DND-41 (cell line): ENCODE results near the gene MCC.

Source experiments
- ATAC-seq: fragments of 200-7000 bp; cut with Tn5 transposase; 3 replicates; pipeline ENCODE4 v1.9.1; 2021; ENCODE audit warnings: low read depth; ENCODE audit not compliant: insufficient read depth
- DNase-seq: peaks from one replicate; pipeline ENCODE4 v3.0.0-alpha.2; 2020
- H2AFZ ChIP-seq: 2 replicates; pipeline ENCODE4 v1.6.0; 2012; ENCODE audit warnings: low read depth, low read length
- H3K27ac ChIP-seq: 2 replicates; pipeline ENCODE4 v1.5.1; 2012; ENCODE audit warnings: low read length, inconsistent platforms
- H3K27me3 ChIP-seq: fragments of 200-600 bp; sonication (generic); 2 replicates; pipeline ENCODE4 v1.6.0; 2012; ENCODE audit warnings: low read length, mild to moderate bottlenecking, inconsistent platforms; ENCODE audit not compliant: insufficient read depth, poor library complexity
- H3K36me3 ChIP-seq: 2 replicates; pipeline ENCODE4 v1.5.1; 2012; ENCODE audit warnings: low read length, inconsistent platforms; ENCODE audit not compliant: insufficient read depth
- H3K4me1 ChIP-seq: 2 replicates; pipeline ENCODE4 v1.5.1; 2012; ENCODE audit warnings: mild to moderate bottlenecking, low read length; ENCODE audit not compliant: insufficient read depth
- H3K4me2 ChIP-seq: 2 replicates; pipeline ENCODE4 v1.6.0; 2012; ENCODE audit warnings: mild to moderate bottlenecking, moderate library complexity, low read length, inconsistent platforms; ENCODE audit not compliant: insufficient read depth
- H3K4me3 ChIP-seq, 2 experiments: fragments of 200-600 bp in 1 of 2; shearing (Covaris generic) in 1 of 2; 2 replicates each; pipeline ENCODE4 v1.5.1; 2012 to 2016; ENCODE audit warnings: inconsistent platforms in 2 of 2, low read length in 2 of 2, mild to moderate bottlenecking in 2 of 2, low read depth in 1 of 2, moderate library complexity in 1 of 2
- H3K79me2 ChIP-seq: 2 replicates; pipeline ENCODE4 v1.6.0; 2012; ENCODE audit warnings: low read length, inconsistent platforms; ENCODE audit not compliant: insufficient read depth
- H3K9ac ChIP-seq: 2 replicates; pipeline ENCODE4 v1.6.0; 2012; ENCODE audit warnings: low read depth, mild to moderate bottlenecking, inconsistent platforms, low read length, moderate library complexity
- H3K9me3 ChIP-seq: 2 replicates; pipeline ENCODE4 v1.5.1; 2012; ENCODE audit warnings: low read length, moderate library complexity, mild to moderate bottlenecking, inconsistent platforms; ENCODE audit not compliant: insufficient read depth, severe bottlenecking
- H4K20me1 ChIP-seq: 2 replicates; pipeline ENCODE4 v1.6.0; 2012; ENCODE audit warnings: low read length; ENCODE audit not compliant: insufficient read depth
- EZH2 ChIP-seq: IDR thresholded peaks from 3 replicates; pipeline ENCODE4 v1.6.1; 2012; ENCODE audit warnings: borderline replicate concordance, low read depth, mild to moderate bottlenecking, moderate library complexity, low read length, inconsistent platforms; ENCODE audit not compliant: severe bottlenecking
- TF ChIP-seq, protein P1 (sequence below): IDR thresholded peaks from 2 replicates; pipeline ENCODE4 v1.5.1; 2012; ENCODE audit warnings: borderline replicate concordance, low read length, moderate library complexity, mild to moderate bottlenecking; ENCODE audit not compliant: poor library complexity, severe bottlenecking; ENCODE audit errors: extremely low read depth

MCC gene

DNA sequence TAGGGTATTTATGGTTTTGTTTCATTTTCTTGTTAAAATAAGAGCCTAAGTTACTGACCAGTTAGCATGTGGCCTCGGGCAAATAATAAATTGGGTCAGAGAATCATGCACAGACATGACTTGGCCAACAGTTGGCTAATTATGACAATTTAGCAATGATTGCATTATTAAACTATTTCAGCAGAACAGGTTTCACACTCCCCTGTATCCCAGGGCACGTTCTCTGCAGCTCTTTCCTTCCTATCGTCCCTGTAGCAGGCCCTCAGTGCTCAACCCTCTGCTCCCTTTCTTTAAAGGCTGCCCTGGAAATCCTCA, 221.4 kb downstream of the MCC start:
- Histone ChIP-seq H4K20me1 (no peaks in the 10 kb centered on the region), H3K79me2 (no peaks in the 10 kb centered on the region), H3K27me3 (no peaks in the 10 kb centered on the region), H3K4me2 (no peak overlapping the region), H3K4me3 (no peak overlapping the region), H2AFZ (no peak overlapping the region), H3K27ac (no peak overlapping the region), H3K4me1 (peaks cover 4% of the 10 kb centered on the region; the same call in 1 of the 2 replicates), H3K9me3 (no peaks in the 10 kb centered on the region), H3K36me3 (no peaks in the 10 kb centered on the region), H3K9ac (no peak overlapping the region)
- TF ChIP-seq, protein P1, sequence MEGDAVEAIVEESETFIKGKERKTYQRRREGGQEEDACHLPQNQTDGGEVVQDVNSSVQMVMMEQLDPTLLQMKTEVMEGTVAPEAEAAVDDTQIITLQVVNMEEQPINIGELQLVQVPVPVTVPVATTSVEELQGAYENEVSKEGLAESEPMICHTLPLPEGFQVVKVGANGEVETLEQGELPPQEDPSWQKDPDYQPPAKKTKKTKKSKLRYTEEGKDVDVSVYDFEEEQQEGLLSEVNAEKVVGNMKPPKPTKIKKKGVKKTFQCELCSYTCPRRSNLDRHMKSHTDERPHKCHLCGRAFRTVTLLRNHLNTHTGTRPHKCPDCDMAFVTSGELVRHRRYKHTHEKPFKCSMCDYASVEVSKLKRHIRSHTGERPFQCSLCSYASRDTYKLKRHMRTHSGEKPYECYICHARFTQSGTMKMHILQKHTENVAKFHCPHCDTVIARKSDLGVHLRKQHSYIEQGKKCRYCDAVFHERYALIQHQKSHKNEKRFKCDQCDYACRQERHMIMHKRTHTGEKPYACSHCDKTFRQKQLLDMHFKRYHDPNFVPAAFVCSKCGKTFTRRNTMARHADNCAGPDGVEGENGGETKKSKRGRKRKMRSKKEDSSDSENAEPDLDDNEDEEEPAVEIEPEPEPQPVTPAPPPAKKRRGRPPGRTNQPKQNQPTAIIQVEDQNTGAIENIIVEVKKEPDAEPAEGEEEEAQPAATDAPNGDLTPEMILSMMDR: no peak
- no peak for TF ChIP-seq EZH2
- ATAC-seq (no peak), DNase-seq (no peak)

DNA sequence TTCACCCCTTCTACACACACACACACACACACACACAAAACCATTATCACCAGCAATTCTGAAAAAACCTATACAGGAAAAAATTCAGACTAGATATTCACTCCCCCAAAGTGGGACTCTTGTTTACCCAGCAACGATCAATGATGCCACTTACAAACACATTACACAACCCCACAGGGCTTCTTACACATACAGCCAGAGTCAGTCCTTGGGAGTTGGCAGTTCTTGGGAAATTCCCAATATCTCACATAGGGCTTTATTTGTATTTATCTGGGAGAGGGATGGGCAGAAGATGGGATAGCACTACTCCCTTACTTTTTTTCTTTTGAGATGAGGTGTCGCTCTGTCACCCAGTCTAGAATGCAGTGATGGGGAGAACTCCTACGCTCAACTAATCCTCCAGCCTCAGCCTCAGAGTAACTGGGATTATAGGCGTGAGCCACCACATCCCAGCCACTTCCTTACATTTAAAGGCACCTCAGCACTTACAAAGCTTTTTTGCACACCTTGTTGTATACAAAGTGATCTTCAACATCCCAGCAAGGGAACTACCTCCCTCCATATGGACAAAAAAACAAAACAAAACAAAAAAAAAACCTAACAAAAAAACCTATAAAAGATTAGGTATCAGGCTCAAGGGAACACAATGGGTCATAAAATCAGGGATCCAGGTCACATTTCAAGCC, 221.9 kb downstream of the MCC start:
- no peak overlapping the region for H3K4me2 ChIP-seq
- DNase-seq (no peak), ATAC-seq (no peak)
- H3K9me3 ChIP-seq: no peaks in the 10 kb centered on the region
- no peak overlapping the region for H3K27ac ChIP-seq
- H3K4me1 ChIP-seq: peaks cover 4% of the 10 kb centered on the region; the same call in 1 of the 2 replicates
- no peak overlapping the region for H2AFZ ChIP-seq
- H3K9ac ChIP-seq: no peak overlapping the region
- H3K4me3 ChIP-seq: no peak overlapping the region
- no peaks in the 10 kb centered on the region for H3K79me2 ChIP-seq
- no peak for TF ChIP-seq EZH2
- TF ChIP-seq, protein P1: no peak
- no peaks in the 10 kb centered on the region for H4K20me1 ChIP-seq
- no peaks in the 10 kb centered on the region for H3K27me3 ChIP-seq
- no peaks in the 10 kb centered on the region for H3K36me3 ChIP-seq

DNA sequence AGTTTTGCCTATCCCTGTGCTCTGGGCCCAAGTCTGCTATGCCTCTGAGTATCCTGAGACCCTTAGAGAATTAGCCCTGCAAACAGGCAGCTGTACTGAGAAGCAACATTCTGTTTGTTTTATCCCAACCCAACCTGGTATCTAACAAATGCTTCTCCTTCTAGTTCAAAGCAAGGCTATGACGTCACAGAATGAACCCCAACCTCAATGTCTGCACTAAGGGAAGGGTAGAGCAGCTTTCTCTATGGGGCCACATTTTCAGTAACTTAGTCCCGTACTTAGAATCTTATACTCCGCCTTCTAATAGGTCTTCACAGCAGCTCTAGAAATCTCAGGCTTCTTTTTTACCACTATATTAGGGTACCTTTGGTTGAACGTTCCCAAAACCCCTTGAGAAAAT, 223.1 kb downstream of the MCC start:
- no peak overlapping the region for H3K9ac ChIP-seq
- H4K20me1 ChIP-seq: no peaks in the 10 kb centered on the region
- H3K36me3 ChIP-seq: no peaks in the 10 kb centered on the region
- no peaks in the 10 kb centered on the region for H3K27me3 ChIP-seq
- DNase-seq: no peak
- H3K9me3 ChIP-seq: no peaks in the 10 kb centered on the region
- H3K27ac ChIP-seq: no peak overlapping the region
- H2AFZ ChIP-seq: no peak overlapping the region
- H3K79me2 ChIP-seq: no peaks in the 10 kb centered on the region
- H3K4me2 ChIP-seq: no peak overlapping the region
- ATAC-seq: no peak
- TF ChIP-seq EZH2: no peak
- TF ChIP-seq, protein P1: no peak
- no peak overlapping the region for H3K4me3 ChIP-seq
- peaks cover 4% of the 10 kb centered on the region; the same call in 1 of the 2 replicates for H3K4me1 ChIP-seq

DNA sequence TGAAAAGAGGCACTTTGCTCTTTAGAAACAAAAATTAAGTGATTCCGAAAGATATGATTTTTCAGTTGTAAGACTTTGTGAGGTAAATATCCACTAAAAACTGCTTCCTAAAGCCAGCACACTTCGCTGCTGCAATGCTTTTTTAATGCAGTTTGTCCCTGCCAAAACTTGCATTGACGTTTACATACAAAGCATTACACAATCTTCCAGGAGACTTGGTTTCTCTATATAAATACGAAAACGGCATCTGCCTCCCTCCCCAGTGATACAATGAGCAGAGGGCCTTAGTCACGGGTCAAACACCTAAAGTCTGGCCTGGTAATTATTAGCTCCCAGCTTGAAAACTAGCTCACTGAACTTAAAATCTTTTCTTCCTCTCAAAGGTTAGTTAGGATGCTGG, 224.2 kb downstream of the MCC start:
- Histone ChIP-seq H2AFZ (no peak overlapping the region), H3K79me2 (no peaks in the 10 kb centered on the region), H3K4me3 (no peak overlapping the region), H4K20me1 (no peaks in the 10 kb centered on the region), H3K27ac (no peak overlapping the region), H3K4me1 (no peaks in the 10 kb centered on the region; the same call in 1 of the 2 replicates), H3K27me3 (no peaks in the 10 kb centered on the region), H3K4me2 (no peak overlapping the region), H3K9me3 (no peaks in the 10 kb centered on the region), H3K36me3 (no peaks in the 10 kb centered on the region), H3K9ac (no peak overlapping the region)
- ATAC-seq: no peak
- TF ChIP-seq, protein P1: no peak
- no peak for TF ChIP-seq EZH2
- DNase-seq: no peak
